ENCODE measurements around the gene ARL15. TPM values are rescaled to one million over a fixed set of nuclear protein-coding genes. Genes with fewer than 3 reads are reported as not detected.

ARL15 gene
- total RNA-seq, 1 experiment from 2014 or later: 13.0 TPM

- Mint-ChIP-seq H3K27ac (no peak overlapping the region; a peak in 1 of 7 replicates), H3K27me3 (ENCODE audit: low read depth) (no peaks in the 10 kb centered on the region), H3K4me1 (no peaks in the 10 kb centered on the region), H3K9me3 (no peaks in the 10 kb centered on the region), H3K4me3 (no peak overlapping the region), H3K36me3 (ENCODE audit: insufficient read depth in 1 of 3, low read depth in 3 of 3) (peaks cover 0 to 3% (median 0%) of the 10 kb centered on the region in 3 experiments; a peak in 1 of 7 replicates)
- no peak overlapping the region for H3K56ac ChIP-seq (ENCODE audit: insufficient read length, low read depth, low read length)
- H3K79me1 ChIP-seq (ENCODE audit: insufficient read depth, low read depth, low read length, poor library complexity, severe bottlenecking): no peaks in the 10 kb centered on the region
- no peak overlapping the region for H3K4ac ChIP-seq (ENCODE audit: low read depth, low read length)
- H3K9ac ChIP-seq (ENCODE audit: extremely low read depth, insufficient read length, low read length): no peak overlapping the region
- H4K5ac ChIP-seq (ENCODE audit: insufficient read length, low read depth, low read length): no peak overlapping the region
- no peak overlapping the region for H2BK20ac ChIP-seq (ENCODE audit: low read depth, low read length, poor library complexity, severe bottlenecking)
- no peak overlapping the region for H2BK15ac ChIP-seq (ENCODE audit: low read depth, low read length)
- no peak for DNase-seq
- H3K4me1 ChIP-seq (ENCODE audit: insufficient read depth, low read length): no peaks in the 10 kb centered on the region
- no peak overlapping the region for H2BK5ac ChIP-seq (ENCODE audit: insufficient read length, low read length)
- TF ChIP-seq, protein P1, sequence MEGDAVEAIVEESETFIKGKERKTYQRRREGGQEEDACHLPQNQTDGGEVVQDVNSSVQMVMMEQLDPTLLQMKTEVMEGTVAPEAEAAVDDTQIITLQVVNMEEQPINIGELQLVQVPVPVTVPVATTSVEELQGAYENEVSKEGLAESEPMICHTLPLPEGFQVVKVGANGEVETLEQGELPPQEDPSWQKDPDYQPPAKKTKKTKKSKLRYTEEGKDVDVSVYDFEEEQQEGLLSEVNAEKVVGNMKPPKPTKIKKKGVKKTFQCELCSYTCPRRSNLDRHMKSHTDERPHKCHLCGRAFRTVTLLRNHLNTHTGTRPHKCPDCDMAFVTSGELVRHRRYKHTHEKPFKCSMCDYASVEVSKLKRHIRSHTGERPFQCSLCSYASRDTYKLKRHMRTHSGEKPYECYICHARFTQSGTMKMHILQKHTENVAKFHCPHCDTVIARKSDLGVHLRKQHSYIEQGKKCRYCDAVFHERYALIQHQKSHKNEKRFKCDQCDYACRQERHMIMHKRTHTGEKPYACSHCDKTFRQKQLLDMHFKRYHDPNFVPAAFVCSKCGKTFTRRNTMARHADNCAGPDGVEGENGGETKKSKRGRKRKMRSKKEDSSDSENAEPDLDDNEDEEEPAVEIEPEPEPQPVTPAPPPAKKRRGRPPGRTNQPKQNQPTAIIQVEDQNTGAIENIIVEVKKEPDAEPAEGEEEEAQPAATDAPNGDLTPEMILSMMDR (conservative IDR thresholded peaks at IDR 0.05): no peak
- H3T11ph ChIP-seq (ENCODE audit: low read length): no peak overlapping the region
- H2AK5ac ChIP-seq (ENCODE audit: insufficient read length, low read length): no peak overlapping the region
- no peak overlapping the region for H2BK12ac ChIP-seq (ENCODE audit: insufficient read length, low read depth, low read length)
- H3K18ac ChIP-seq (ENCODE audit: insufficient read length, low read depth, low read length): no peak overlapping the region
- H4K8ac ChIP-seq (replicated peaks; ENCODE audit: insufficient read length, low read depth, low read length): no peak overlapping the region
- H4K91ac ChIP-seq (ENCODE audit: insufficient read length, low read depth, low read length): no peak overlapping the region
- H2BK120ac ChIP-seq (ENCODE audit: low read depth, low read length, poor library complexity, severe bottlenecking): no peak overlapping the region
- no peak overlapping the region for H3K23ac ChIP-seq (ENCODE audit: insufficient read length, low read depth, low read length)
- H3K14ac ChIP-seq (ENCODE audit: insufficient read depth, low read length): no peak overlapping the region
- WGBS (ENCODE audit: extremely low coverage, insufficient read length, low lambda C conversion rate): no CpG with 5 or more reads among the region's 1 CpG
- H4K20me1 ChIP-seq (ENCODE audit: control insufficient read depth, insufficient read depth, insufficient read length): no peaks in the 10 kb centered on the region
- no peak overlapping the region for H3K4me2 ChIP-seq (ENCODE audit: insufficient read depth, insufficient read length, low read length)
- H3K27ac ChIP-seq (ENCODE audit: insufficient read length, low read depth, low read length): no peak overlapping the region
- H2AFZ ChIP-seq (ENCODE audit: low read length): no peak overlapping the region
- no peaks in the 10 kb centered on the region for H3K27me3 ChIP-seq (ENCODE audit: insufficient read depth, low read length)
- no peaks in the 10 kb centered on the region for H3K23me2 ChIP-seq (ENCODE audit: insufficient read length, low read depth, low read length, poor library complexity, severe bottlenecking)
- H3K79me2 ChIP-seq (ENCODE audit: insufficient read depth, low read length): no peaks in the 10 kb centered on the region
- no peaks in the 10 kb centered on the region for H3K9me3 ChIP-seq (ENCODE audit: control insufficient read depth, low read depth, low read length)
Observed at GRCh38 chr5:54081415-54081814, 229.0 kb downstream of the ARL15 start.
